Gastrocnemius medialis (tissue), 4 donors: ENCODE data around the gene KRTAP5-4. TPM values are rescaled to one million over a fixed set of nuclear protein-coding genes. Genes with fewer than 3 reads are reported as not detected.
"Not testable (repeated sequence)": the region's sequence is repeated elsewhere in the genome, so short reads cannot be mapped to it uniquely, and the experiment has no call there.

Source experiments
- ATAC-seq, 2 donors: fragments of 150-250 bp; one replicate each; pipeline ENCODE4 v1.9.1; 2016
- DNase-seq, 2 donors: peaks; one replicate each; pipeline ENCODE4 v3.0.0-alpha.2; 2019
- H3K27ac ChIP-seq, 4 donors: fragments of 200-600 bp; sonication (generic); 1 replicate in 1 of 4; 2 replicates in 3 of 4; pipeline ENCODE4 v1.5.1; 2016 to 2018; ENCODE audit warnings: mild to moderate bottlenecking in 2 of 4, moderate library complexity in 1 of 4
- H3K27me3 ChIP-seq, 3 donors: fragments of 200-600 bp; sonication (generic) in 2 of 3; 1 replicate in 1 of 3; 2 replicates in 2 of 3; pipeline versions ENCODE4 v1.5.1 to v1.6.0; 2016 to 2019; ENCODE audit warnings: mild to moderate bottlenecking in 1 of 3, moderate library complexity in 1 of 3
- H3K36me3 ChIP-seq, 2 donors: fragments of 200-600 bp; sonication (generic) in 1 of 2; one replicate each; pipeline ENCODE4 v1.5.1; 2017 to 2018
- H3K4me1 ChIP-seq, 2 donors: fragments of 200-600 bp; sonication (generic) in 1 of 2; one replicate each; pipeline ENCODE4 v1.5.1; 2016 to 2017; ENCODE audit warnings: mild to moderate bottlenecking in 2 of 2
- H3K4me3 ChIP-seq, 4 donors: fragments of 200-600 bp; sonication (generic) in 3 of 4; 1 replicate in 1 of 4; 2 replicates in 3 of 4; pipeline ENCODE4 v1.5.1; 2016 to 2019; ENCODE audit warnings: mild to moderate bottlenecking in 2 of 4
- H3K9me3 ChIP-seq, 3 donors: fragments of 200-600 bp; sonication (generic) in 2 of 3; 1 replicate in 1 of 3; 2 replicates in 2 of 3; pipeline ENCODE4 v1.5.1; 2016 to 2019
- CTCF ChIP-seq, 5 experiments: fragments of 450-650 bp in 3 of 5; fragments of 200-600 bp in 2 of 5; sonication (generic) in 2 of 5; IDR thresholded peaks in 4 of 5; conservative IDR thresholded peaks in 1 of 5; 1 replicate in 4 of 5; 2 replicates in 1 of 5; pipeline ENCODE4 v1.5.1; 2016 to 2019; ENCODE audit warnings: antibody characterized with exemption in 5 of 5, mild to moderate bottlenecking in 3 of 5, moderate library complexity in 3 of 5
- POLR2A ChIP-seq, 2 donors: fragments of 450-650 bp; IDR thresholded peaks; one replicate each; pipeline ENCODE4 v1.6.1; 2017; ENCODE audit warnings: antibody characterized with exemption in 2 of 2, mild to moderate bottlenecking in 2 of 2, moderate library complexity in 2 of 2
- in situ Hi-C, 4 donors: fragments of 200-750 bp; cut with MboI; loops; one replicate each; pipeline versions ENCODE4 v1.15.0 to v1.8.0; 2017; ENCODE audit warnings: low sequenced_read_pairs in 4 of 4
- intact Hi-C: fragments of 100-400 bp; cut with DNase I; formaldehyde crosslinking; loops from one replicate; pipeline ENCODE4 v1.15.1; 2023; ENCODE audit warnings: low total_unique reads
- total RNA-seq, 4 donors: library from RNA; depleted of rRNA; stranded (reverse); fragments of >200 nt; gene quantifications; one replicate each; pipeline versions ENCODE4 v1.1.0 to v1.2.3, GENCODE V29; 2016

KRTAP5-4 gene
- not detected for total RNA-seq

- ATAC-seq (no peak), DNase-seq (no peak)
- Histone ChIP-seq H3K27me3 (peaks cover 0 to 9% (median 4%) of the 10 kb centered on the region in 3 donors), H3K9me3 (no peaks in the 10 kb centered on the region), H3K4me1 (no peaks in the 10 kb centered on the region), H3K36me3 (no peaks in the 10 kb centered on the region), H3K27ac (no peak within 1 kb of the TSS), H3K4me3 (no peak within 1 kb of the TSS)
- TF ChIP-seq POLR2A (IDR thresholded peaks at IDR 0.05) (no peak), CTCF (IDR thresholded peaks at IDR 0.05 in 4 of 5, conservative IDR thresholded peaks at IDR 0.05 in 1 of 5) (no peak)
- in situ Hi-C loops (no loop called here), intact Hi-C loops (no loop called here)
These were observed at the start of gene KRTAP5-4 for GRCh38 chr11:1622086-1622485. TSS of gene KRTAP5-4 (minus strand) at chr11:1622138. CDS start at chr11:1622093, 45 bp downstream.

GRCh38 chr11:1671658-1672057 lies 49.7 kb upstream of the KRTAP5-4 start:
- ATAC-seq (no peak), DNase-seq (no peak)
- Histone ChIP-seq H3K27ac (no peak overlapping the region), H3K4me3 (no peak overlapping the region), H3K36me3 (no peaks in the 10 kb centered on the region), H3K27me3 (peaks cover 23 to 46% (median 46%) of the 10 kb centered on the region in 3 donors), H3K9me3 (no peaks in the 10 kb centered on the region), H3K4me1 (no peaks in the 10 kb centered on the region)
- in situ Hi-C loops (loop anchor here in 1 of 4 donors (25.0 kb wide), 1 partner anchor 491 kb away; the partner anchor contains the start of genes INS and TH), intact Hi-C loops (no loop called here)
- TF ChIP-seq CTCF (IDR thresholded peaks at IDR 0.05 in 4 of 5, conservative IDR thresholded peaks at IDR 0.05 in 1 of 5) (no peak), POLR2A (IDR thresholded peaks at IDR 0.05) (no peak)

GRCh38 chr11:1670905-1671371 lies 49.0 kb upstream of the KRTAP5-4 start:
- H3K9me3 ChIP-seq: no peaks in the 10 kb centered on the region
- no peak overlapping the region for H3K4me3 ChIP-seq
- H3K36me3 ChIP-seq: no peaks in the 10 kb centered on the region
- peaks cover 16 to 39% (median 38%) of the 10 kb centered on the region in 3 donors for H3K27me3 ChIP-seq
- no peak for ATAC-seq
- H3K27ac ChIP-seq: no peak overlapping the region
- DNase-seq: no peak
- intact Hi-C loops (no loop called here), in situ Hi-C loops (loop anchor here in 1 of 4 donors (25.0 kb wide), 1 partner anchor 491 kb away; the partner anchor contains the start of genes INS and TH)
- TF ChIP-seq POLR2A (IDR thresholded peaks at IDR 0.05) (no peak), CTCF (IDR thresholded peaks at IDR 0.05 in 4 of 5, conservative IDR thresholded peaks at IDR 0.05 in 1 of 5) (no peak)
- no peaks in the 10 kb centered on the region for H3K4me1 ChIP-seq

GRCh38 chr11:1670457-1670856 lies 48.5 kb upstream of the KRTAP5-4 start:
- H3K4me1 ChIP-seq, intact Hi-C loops, DNase-seq, H3K4me3 ChIP-seq, ATAC-seq, H3K9me3 ChIP-seq, H3K36me3 ChIP-seq, H3K27ac ChIP-seq: not testable (repeated sequence)
- in situ Hi-C loops: loop anchor here in 1 of 4 donors (25.0 kb wide), 1 partner anchor 492 kb away; the partner anchor contains the start of genes INS and TH
- peaks cover 11 to 36% (median 34%) of the 10 kb centered on the region in 3 donors for H3K27me3 ChIP-seq

- ATAC-seq: no peak
- H3K4me3 ChIP-seq: no peak overlapping the region
- DNase-seq: no peak
- H3K27ac ChIP-seq: no peak overlapping the region
- TF ChIP-seq CTCF (IDR thresholded peaks at IDR 0.05 in 4 of 5, conservative IDR thresholded peaks at IDR 0.05 in 1 of 5) (no peak), POLR2A (IDR thresholded peaks at IDR 0.05) (no peak)
- intact Hi-C loops: no loop called here
- H3K4me1 ChIP-seq: no peaks in the 10 kb centered on the region
- H3K27me3 ChIP-seq: peaks cover 10 to 30% (median 28%) of the 10 kb centered on the region in 3 donors
- H3K36me3 ChIP-seq: no peaks in the 10 kb centered on the region
- no peaks in the 10 kb centered on the region for H3K9me3 ChIP-seq
- in situ Hi-C loops: loop anchor here in 1 of 4 donors (25.0 kb wide), 1 partner anchor 493 kb away; the partner anchor contains the start of genes INS and TH
These were observed 47.7 kb upstream of the KRTAP5-4 start for GRCh38 chr11:1669546-1670218.
